HG03135 (cell line): Measurements from ENCODE around the gene SARM1.
A peak's percentile ranks its signal among the peaks of the same experiment; 100 is the strongest.
"Not testable (repeated sequence)": the region's sequence is repeated elsewhere in the genome, so short reads cannot be mapped to it uniquely, and the experiment has no call there.

Source experiments
- ATAC-seq: cut with Tn5 transposase; IDR thresholded peaks from one replicate; pipeline ENCODE4 v1.9.1; 2021; ENCODE audit warnings: mild to moderate bottlenecking, moderate library complexity; ENCODE audit not compliant: unreplicated experiment

Gene SARM1

DNA sequence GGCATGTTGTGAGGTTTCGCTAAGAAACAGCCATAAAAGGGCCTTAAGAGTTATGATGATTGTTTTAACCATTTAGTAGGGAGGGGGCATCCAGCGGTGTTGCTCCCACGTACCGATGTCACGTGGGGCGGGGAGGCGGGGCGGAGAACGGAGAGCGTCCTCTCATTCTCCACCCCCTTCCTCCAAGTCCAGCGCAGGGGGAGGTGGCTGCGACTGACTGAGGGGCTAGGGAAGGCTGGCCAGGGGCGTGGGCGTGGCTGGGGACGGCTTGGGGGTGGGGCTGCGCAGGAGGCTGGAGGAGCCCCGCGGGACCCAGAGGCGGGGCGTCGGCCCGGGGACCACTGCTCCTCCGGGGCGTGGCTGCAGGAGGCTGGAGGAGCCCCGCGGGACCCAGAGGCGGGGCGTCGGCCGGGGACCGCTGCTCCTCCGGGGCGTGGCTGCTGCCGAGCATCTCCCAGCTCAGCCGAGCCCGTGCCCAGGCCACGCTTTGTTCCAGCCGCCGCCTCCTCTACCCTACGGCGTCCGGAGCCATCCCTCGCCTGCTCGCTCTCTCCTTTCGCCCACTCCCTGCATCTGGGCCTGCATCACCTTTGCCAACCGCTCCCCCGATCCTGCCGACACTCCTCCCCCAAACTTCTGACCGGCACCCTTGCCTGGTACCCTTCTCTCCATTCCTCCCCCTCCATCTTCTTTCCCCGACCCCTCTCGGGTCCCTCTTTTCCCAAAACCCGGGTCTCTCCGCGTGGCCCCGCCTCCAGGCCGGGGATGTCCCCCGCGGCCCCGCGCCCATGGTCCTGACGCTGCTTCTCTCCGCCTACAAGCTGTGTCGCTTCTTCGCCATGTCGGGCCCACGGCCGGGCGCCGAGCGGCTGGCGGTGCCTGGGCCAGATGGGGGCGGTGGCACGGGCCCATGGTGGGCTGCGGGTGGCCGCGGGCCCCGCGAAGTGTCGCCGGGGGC lies at the start of gene SARM1:
SARM1 (plus strand) TSS at position 450 of the 958 bp plus-strand sequence; CDS start at position 789, 339 bp downstream.
- ATAC-seq = peak; percentile 79

- no peak for ATAC-seq
These were observed 47.2 kb upstream of the SARM1 start for GRCh38 chr17:28324267-28324745.

DNA sequence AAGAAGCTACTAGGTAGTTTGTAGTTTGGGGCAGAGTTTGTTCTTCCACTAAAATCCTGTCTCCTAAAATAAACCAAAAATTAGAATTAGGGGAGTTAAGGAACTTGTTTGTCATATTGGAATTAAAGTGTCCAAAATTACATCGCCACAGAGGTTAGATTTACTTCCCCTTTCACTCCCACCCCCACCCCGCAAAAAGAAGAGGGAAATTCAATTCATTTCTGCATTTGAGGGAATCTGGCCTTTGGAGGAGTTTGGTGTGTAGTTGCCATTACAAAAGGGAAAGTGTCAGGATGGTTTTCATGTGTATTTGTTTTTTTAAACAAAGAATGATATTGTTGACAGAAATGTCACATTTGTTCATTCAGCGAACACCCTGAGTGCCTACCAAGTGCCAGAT lies 46.7 kb upstream of the SARM1 start:
- ATAC-seq = no peak

DNA sequence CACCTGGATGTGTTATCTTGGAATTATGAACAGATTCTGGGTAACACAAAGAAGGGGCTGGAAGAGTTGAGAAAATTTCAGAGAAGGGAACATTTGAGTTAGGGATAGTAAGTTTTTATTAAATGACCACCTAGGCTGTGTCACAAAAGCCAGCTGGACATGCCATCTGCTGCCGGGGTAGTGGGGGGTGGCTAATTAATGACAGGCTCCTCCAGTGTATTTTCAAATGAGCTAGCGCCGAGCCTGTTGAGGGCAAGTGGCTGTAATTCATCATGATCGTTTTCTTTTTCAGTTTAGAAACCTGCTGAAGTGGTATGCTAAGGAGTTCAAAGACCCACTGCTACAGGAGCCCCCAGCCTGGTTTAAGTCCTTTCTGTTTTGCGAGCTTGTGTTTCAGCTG lies 46.3 kb upstream of the SARM1 start:
- no peak for ATAC-seq

DNA sequence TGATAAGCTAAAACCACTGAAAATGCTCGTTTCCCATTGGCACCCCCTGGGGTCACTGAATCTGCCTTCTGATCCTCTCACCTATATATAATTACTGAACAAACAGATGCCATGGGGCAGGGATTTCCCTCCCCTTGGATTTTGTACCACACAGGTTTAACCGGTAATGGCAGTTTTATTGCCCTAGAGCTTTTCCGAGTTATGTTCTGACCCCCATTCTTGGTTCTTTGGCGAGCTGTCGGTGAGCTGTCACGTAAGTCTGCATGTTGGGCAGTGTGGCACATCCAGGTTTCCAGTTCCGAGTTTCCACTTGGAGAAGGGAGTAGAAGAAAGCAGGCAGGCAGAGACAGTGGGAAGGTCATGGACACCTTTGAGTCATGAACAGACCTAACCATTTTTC lies 45.4 kb upstream of the SARM1 start:
- no peak for ATAC-seq

DNA sequence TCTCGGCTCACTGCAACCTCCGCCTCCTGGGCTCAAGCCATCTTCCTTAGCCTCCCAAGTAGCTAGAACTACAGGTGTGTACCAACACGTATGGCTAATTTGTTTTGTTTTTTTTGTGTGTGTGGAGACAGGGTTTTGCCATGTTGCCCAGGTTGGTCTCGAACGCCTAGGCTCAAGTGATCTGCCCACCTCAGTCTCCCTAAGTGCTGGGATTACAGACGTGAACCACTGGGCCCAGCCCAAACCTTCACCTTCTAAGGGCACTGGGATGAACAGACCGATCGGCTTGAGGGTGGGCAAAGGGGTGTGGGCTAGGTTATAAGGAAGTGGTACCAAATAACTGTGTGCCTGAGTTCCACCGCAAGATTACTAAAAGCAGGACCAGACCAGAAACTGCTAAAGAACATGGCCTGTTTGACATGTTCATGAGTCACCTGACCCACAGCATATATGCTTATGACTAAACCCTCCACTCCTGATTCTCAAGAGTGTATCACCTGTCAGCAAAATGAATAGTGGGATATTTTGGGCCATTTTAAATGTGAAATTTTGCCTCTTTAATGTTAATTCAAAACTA lies 44.4 kb upstream of the SARM1 start:
- ATAC-seq = no peak

DNA sequence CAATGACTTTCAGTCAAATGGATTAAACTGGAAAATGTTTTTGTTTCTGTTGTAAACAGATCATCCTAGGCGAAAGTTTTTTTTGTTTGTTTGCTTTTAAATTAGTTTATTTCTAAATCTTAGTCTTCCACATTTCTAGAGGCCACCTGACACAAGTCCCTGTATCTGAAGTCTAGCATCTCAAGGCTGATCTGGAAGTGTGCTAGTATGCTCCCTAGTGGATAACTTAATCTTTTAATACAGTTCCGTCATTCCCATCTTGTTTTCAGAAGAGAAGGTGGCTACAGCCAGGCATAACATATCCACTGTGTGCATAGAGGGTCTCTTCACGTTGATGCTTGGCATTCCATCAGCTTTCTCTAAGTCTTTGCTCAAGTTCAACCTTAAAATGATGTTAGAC lies 43.8 kb upstream of the SARM1 start:
- no peak for ATAC-seq

- no peak for ATAC-seq
These were observed 43.2 kb upstream of the SARM1 start for GRCh38 chr17:28328325-28328724.

- no peak for ATAC-seq
These were observed 40.8 kb upstream of the SARM1 start for GRCh38 chr17:28330671-28331070.

DNA sequence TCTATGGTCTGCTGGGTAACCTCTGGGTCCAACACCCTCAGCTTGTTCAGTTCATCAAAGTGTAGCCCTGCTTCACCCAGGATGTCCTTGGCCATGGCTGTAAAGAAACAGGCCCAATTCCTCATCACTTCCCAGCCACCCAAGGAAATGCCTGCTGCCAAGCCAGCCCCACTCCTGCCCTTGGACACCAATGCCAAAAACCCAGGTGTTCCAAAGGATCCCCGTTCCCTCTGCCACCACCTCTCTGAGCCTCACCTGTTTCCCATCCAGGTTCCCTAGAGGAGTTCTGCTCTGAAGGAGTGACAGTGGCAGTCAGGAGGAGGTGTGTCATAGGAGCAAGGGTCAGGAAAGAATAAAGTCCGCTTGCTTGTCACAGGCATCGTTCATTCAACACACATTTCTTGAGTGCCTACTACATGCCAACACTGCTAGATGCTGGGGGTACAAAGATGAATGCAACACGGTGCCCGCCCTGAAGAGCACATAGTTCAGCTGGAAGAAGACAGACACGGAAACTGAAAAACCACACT lies 39.5 kb upstream of the SARM1 start:
- no peak for ATAC-seq

- no peak for ATAC-seq
These were observed 38.3 kb upstream of the SARM1 start for GRCh38 chr17:28333083-28333746.

GRCh38 chr17:28334171-28334570 lies 37.3 kb upstream of the SARM1 start:
- no peak for ATAC-seq

- peak; percentile 10 for ATAC-seq
These were observed 36.8 kb upstream of the SARM1 start for GRCh38 chr17:28334666-28335200.

DNA sequence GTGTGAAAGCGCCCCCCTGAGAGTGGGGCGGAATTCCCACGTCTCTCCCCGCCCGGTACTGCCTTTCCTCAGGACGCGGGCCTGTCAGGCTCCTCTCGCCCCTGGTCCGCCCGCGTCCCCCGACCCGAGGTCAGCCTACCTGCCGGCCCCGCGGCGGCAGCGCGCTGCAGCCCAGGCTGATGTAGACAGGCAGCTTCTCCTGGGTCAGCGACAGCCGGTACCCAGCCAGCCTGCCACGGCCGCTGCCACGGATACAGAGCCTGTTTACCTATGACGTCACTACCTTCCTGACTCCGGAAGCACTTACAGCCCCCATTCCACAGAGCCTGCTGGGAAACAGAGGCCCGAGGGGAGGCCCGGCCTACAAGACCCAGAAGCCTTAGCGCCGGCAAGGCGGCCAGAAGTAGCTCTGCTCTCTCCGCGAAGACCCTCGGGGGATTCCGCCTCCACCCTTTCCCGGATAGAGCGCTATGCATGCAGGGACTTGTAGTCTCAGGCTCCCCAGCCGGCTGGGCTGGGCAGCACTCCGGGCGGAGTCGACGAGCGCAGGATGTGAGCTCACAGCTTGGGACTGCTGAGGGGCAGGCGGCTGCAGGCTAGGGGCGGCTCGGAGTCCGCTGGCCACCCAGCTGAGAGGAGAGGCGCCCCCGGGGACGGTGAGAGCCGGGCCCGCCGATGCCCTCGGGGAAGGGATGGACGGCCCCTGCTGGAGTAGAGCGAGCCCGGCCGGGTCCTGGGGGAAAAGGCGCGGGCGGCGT lies 36.1 kb upstream of the SARM1 start, which contains the start of the genes IFT20 and TNFAIP1:
IFT20 (minus strand) TSS at position 272 of the 758 bp plus-strand sequence. CDS start 3,487 bp downstream, outside the sequence.
TNFAIP1 (plus strand) TSS at position 561 of the 758 bp plus-strand sequence. CDS start 3,761 bp downstream, outside the sequence.
- ATAC-seq = peak; percentile 95

GRCh38 chr17:28335959-28336871 lies 35.3 kb upstream of the SARM1 start:
- no peak for ATAC-seq

DNA sequence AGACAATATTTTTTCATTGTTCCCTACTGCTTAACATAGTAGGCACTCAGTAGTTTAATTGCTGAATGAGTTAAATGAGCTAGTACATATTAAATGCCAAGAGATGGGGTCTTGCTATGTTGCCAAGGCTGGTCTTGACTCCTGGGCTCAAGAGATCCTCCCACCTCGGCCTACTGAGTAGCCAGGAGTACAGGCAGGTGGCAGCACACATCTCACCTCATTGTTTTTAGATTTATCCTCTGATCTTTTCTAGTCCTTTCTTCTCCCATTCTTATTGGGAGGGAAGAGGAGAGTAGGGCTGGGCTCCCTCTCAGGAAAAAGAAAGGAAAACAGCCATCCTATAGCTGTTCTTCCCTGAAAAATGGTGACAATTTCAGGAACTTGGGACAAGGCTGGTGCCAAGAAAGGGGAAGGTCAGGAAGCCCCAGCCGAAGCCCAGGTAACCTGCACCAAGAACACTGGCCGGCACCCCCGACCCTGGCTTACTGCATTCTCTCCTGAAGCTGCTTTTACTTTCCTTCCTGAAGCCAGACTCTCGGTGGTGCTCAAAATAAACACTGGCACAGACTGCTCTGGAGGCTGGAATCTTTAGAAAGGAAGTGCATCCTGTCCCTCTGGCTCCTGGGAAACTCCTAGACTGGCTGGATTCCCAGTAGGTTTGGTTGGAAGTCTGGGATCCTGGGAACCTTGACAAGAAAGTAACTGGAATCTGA lies 33.3 kb upstream of the SARM1 start:
- no peak for ATAC-seq

- ATAC-seq = not testable (repeated sequence)
These were observed 32.7 kb upstream of the SARM1 start for GRCh38 chr17:28338769-28339212.

- no peak for ATAC-seq
These were observed 32.1 kb upstream of the SARM1 start for GRCh38 chr17:28339431-28339830.
